ENCODE measurements around the gene RTN1.

The RTN1 gene

GRCh38 chr14:59803052-59803540 is 67.5 kb downstream of the RTN1 start:
- H3K4me3 ChIP-seq (ENCODE audit: low read depth, low read length) = no peak overlapping the region
- TF ChIP-seq CTCF (IDR thresholded peaks at IDR 0.05; ENCODE audit: borderline replicate concordance, insufficient read depth, low read depth, low read length) = no peak

GRCh38 chr14:59788176-59788575 is 82.4 kb downstream of the RTN1 start:
- no peak for TF ChIP-seq CTCF (IDR thresholded peaks at IDR 0.05; ENCODE audit: borderline replicate concordance, insufficient read depth, low read depth, low read length)
- H3K4me3 ChIP-seq (ENCODE audit: low read depth, low read length) = no peak overlapping the region

DNA sequence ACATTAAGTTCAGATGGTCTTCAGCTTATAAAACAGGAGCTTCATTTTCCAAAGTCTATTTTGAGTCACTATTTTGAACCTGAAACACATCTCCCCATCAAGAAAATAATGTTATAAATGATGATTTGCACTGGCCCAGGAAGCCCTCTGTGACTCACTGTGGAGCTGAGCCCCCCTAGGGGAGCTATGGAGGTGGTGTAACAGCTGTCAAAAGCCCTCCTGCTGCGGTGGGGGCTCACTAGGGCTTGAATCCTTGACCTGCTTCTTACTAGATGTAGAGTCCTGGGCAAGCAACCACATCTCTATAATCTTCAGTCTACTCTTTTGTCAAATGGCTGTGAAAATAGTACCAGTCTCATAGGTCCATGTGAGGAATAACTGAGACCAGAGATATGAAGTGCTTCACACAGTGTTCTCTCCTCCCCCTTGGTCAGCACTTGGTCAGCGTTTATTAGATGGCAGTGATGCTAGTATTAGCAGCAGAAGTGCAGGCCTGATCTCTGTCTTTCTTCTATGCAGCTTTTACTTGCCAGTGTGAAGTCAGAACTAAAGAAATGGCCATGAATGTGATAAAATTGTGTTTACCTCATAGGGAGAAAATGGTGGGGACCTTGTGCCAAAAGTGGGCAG is 83.4 kb downstream of the RTN1 start:
- H3K4me3 ChIP-seq (ENCODE audit: low read depth, low read length) = no peak overlapping the region
- TF ChIP-seq CTCF (IDR thresholded peaks at IDR 0.05; ENCODE audit: borderline replicate concordance, insufficient read depth, low read depth, low read length) = no peak

DNA sequence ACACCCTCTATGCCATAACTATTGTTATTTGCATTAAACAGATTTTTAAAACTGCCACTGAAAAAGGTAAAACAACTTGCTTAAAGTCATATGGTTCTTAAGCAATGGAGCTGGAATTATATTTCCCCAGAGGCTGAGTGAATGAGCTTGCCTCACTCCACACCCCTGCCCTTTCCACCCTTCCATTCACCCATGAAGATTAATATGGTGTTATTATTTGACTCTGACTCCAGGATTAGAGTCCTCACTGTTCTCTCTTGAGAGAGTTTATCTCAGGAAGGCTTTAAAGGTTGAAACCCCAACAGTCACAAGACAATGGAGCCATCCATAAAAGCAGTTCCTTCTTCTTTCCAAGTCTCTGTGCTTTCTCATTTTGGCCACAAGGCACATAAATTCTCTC is 84.9 kb downstream of the RTN1 start:
- no peak overlapping the region for H3K4me3 ChIP-seq (ENCODE audit: low read depth, low read length)
- TF ChIP-seq CTCF (IDR thresholded peaks at IDR 0.05; ENCODE audit: borderline replicate concordance, insufficient read depth, low read depth, low read length) = no peak

DNA sequence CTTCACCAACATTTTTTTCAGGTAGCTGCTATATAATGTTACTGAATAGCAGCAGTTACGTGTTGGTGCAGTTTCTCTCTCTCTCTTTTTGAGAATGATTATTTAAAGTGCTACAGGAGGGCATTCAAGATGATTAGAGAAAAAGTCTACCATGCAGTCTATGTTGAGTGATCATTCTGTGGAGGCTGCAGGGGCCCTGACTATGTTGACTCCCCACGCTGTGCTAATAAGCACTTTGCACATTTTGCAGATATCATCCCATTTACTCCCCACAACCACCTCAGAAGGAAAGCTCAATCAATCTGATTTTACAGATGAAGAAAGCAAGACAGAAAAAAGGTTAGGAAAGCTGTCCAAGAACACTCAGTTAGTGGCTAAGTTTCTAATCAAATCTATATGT is 87.8 kb downstream of the RTN1 start:
- no peak for TF ChIP-seq CTCF (IDR thresholded peaks at IDR 0.05; ENCODE audit: borderline replicate concordance, insufficient read depth, low read depth, low read length)
- no peak overlapping the region for H3K4me3 ChIP-seq (ENCODE audit: low read depth, low read length)

GRCh38 chr14:59777006-59777579 is 93.5 kb downstream of the RTN1 start:
- TF ChIP-seq CTCF (IDR thresholded peaks at IDR 0.05; ENCODE audit: borderline replicate concordance, insufficient read depth, low read depth, low read length) = no peak

GRCh38 chr14:59776468-59776867 is 94.1 kb downstream of the RTN1 start:
- no peak overlapping the region for H3K4me3 ChIP-seq (ENCODE audit: low read depth, low read length)
- TF ChIP-seq CTCF (IDR thresholded peaks at IDR 0.05; ENCODE audit: borderline replicate concordance, insufficient read depth, low read depth, low read length) = no peak

More at GRCh38 chr14:59777006-59777579, 93.5 kb downstream of the RTN1 start:
- H3K4me3 ChIP-seq (ENCODE audit: low read depth, low read length) = no peak overlapping the region
